Keratinocyte (primary cell): Measurements from ENCODE around the gene GINS1.

Experiments used
- CTCF ChIP-seq, 3 experiments: IDR thresholded peaks in 1 of 3; conservative IDR thresholded peaks in 1 of 3; optimal IDR thresholded peaks in 1 of 3; 2 replicates in 2 of 3; 3 replicates in 1 of 3; pipeline versions ENCODE3 to v1.5.1; 2011; ENCODE audit warnings: low read length in 3 of 3, mild to moderate bottlenecking in 3 of 3, moderate library complexity in 2 of 3, control low read depth in 1 of 3, inconsistent platforms in 1 of 3; ENCODE audit not compliant: insufficient read depth in 2 of 3; ENCODE audit errors: extremely low read depth in 1 of 3
- EZH2 ChIP-seq: IDR thresholded peaks from one replicate; pipeline ENCODE4 v1.6.1; 2012; ENCODE audit warnings: inconsistent platforms, mild to moderate bottlenecking, low read length, moderate library complexity

- TF ChIP-seq CTCF (optimal IDR thresholded peaks at IDR 0.05 in 1 of 3, IDR thresholded peaks at IDR 0.05 in 1 of 3, conservative IDR thresholded peaks at IDR 0.05 in 1 of 3; ENCODE audit: extremely low read depth in 1 of 3, insufficient read depth in 2 of 3, low read length in 3 of 3) (peak in 1 of 3 experiments; percentile 13), EZH2 (no peak)
These were observed 73.9 kb downstream of the GINS1 start for GRCh38 chr20:25481235-25481917.
